22Rv1 (cell line): Measurements from ENCODE around the gene NEU4.

Experiments used
- ZFX ChIP-seq: fragments of 450-650 bp; IDR thresholded peaks from 2 replicates; pipeline ENCODE4 v1.6.1; 2017; ENCODE audit warnings: antibody characterized with exemption, borderline replicate concordance
- TF ChIP-seq, protein P1 (sequence below): fragments of 450-650 bp; IDR thresholded peaks from 2 replicates; pipeline ENCODE4 v1.5.1; 2017; ENCODE audit warnings: mild to moderate bottlenecking

DNA sequence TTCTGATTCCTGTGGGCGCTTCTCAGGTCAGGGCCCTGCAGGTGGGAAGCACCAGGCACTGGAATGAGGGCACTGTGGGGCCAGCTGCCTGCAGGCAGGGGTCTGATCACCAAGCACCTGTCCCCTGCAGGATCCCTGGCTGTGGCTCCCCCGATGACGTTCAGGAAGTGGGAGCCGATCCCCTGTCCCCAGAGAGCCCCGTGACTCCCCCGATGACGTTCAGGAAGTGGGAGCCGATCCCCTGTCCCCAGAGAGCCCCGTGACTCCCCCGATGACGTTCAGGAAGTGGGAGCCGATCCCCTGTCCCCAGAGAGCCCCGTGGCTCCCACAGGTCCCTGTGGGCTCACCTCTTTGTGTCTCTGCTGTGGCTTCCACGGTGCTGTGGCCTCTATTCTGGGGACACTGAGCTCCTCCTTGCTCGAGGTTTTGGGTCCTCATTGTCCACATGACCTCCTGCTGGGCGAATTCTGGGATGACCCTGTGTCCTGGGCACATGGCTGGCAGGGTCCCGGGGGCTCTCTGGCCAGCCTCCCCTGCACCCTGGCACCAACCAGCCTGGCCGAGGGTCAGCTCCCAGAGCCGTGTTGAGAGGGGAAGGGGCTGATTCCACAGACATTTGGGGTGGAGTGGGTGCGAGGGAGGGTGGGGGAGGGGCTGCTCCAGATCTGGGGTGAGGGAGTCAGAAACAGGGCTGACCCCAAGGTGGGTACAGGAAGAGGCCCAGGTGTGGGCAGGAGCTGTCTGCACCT, 4.8 kb downstream of the NEU4 start:
- TF ChIP-seq, protein P1, sequence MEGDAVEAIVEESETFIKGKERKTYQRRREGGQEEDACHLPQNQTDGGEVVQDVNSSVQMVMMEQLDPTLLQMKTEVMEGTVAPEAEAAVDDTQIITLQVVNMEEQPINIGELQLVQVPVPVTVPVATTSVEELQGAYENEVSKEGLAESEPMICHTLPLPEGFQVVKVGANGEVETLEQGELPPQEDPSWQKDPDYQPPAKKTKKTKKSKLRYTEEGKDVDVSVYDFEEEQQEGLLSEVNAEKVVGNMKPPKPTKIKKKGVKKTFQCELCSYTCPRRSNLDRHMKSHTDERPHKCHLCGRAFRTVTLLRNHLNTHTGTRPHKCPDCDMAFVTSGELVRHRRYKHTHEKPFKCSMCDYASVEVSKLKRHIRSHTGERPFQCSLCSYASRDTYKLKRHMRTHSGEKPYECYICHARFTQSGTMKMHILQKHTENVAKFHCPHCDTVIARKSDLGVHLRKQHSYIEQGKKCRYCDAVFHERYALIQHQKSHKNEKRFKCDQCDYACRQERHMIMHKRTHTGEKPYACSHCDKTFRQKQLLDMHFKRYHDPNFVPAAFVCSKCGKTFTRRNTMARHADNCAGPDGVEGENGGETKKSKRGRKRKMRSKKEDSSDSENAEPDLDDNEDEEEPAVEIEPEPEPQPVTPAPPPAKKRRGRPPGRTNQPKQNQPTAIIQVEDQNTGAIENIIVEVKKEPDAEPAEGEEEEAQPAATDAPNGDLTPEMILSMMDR: no peak
- TF ChIP-seq ZFX: no peak
